Neutrophil (primary cell): ENCODE measurements around the gene COL4A4.

Experiments
- H3K27ac ChIP-seq: fragments of 200-600 bp; sonication (generic); 2 replicates; pipeline ENCODE4 v1.5.1; 2016; ENCODE audit warnings: mild to moderate bottlenecking, moderate library complexity
- H3K27me3 ChIP-seq: fragments of 200-600 bp; sonication (generic); 2 replicates; pipeline ENCODE4 v1.6.0; 2016; ENCODE audit warnings: mild to moderate bottlenecking
- H3K36me3 ChIP-seq: fragments of 200-600 bp; sonication (generic); 2 replicates; pipeline ENCODE4 v1.5.1; 2017
- H3K4me1 ChIP-seq, 2 experiments: fragments of 200-600 bp in 1 of 2; sonication (generic) in 1 of 2; 1 replicate in 1 of 2; 2 replicates in 1 of 2; pipeline versions ENCODE4 v1.5.1 to v1.6.1; 2013 to 2016; ENCODE audit warnings: low read depth in 1 of 2, low read length in 1 of 2, mild to moderate bottlenecking in 1 of 2, moderate library complexity in 1 of 2; ENCODE audit not compliant: control insufficient read depth in 1 of 2, insufficient read depth in 1 of 2
- H3K4me3 ChIP-seq, 2 experiments: fragments of 200-600 bp in 1 of 2; sonication (generic) in 1 of 2; 1 replicate in 1 of 2; 2 replicates in 1 of 2; pipeline ENCODE4 v1.5.1; 2013 to 2016; ENCODE audit warnings: low read depth in 1 of 2, low read length in 1 of 2, mild to moderate bottlenecking in 1 of 2, moderate library complexity in 1 of 2
- H3K9me3 ChIP-seq: fragments of 200-600 bp; sonication (generic); 2 replicates; pipeline ENCODE4 v1.5.1; 2016
- CTCF ChIP-seq: fragments of 200-600 bp; sonication (generic); IDR thresholded peaks from 2 replicates; pipeline ENCODE4 v1.5.1; 2016; ENCODE audit warnings: antibody characterized with exemption

Gene COL4A4

GRCh38 chr2:226981791-226982326 lies 182.1 kb downstream of the COL4A4 start:
- Histone ChIP-seq H3K36me3 (no peaks in the 10 kb centered on the region), H3K4me1 (no peaks in the 10 kb centered on the region), H3K27me3 (no peaks in the 10 kb centered on the region), H3K9me3 (no peaks in the 10 kb centered on the region), H3K27ac (no peak overlapping the region), H3K4me3 (no peak overlapping the region)
- no peak for TF ChIP-seq CTCF

- Histone ChIP-seq H3K9me3 (no peaks in the 10 kb centered on the region), H3K4me3 (no peak overlapping the region), H3K36me3 (no peaks in the 10 kb centered on the region), H3K27ac (no peak overlapping the region), H3K27me3 (no peaks in the 10 kb centered on the region), H3K4me1 (no peaks in the 10 kb centered on the region)
- no peak for TF ChIP-seq CTCF
Observed at GRCh38 chr2:226979004-226979403, 185.0 kb downstream of the COL4A4 start.

GRCh38 chr2:226978300-226978699 lies 185.7 kb downstream of the COL4A4 start:
- no peaks in the 10 kb centered on the region for H3K4me1 ChIP-seq
- TF ChIP-seq CTCF = no peak
- no peak overlapping the region for H3K4me3 ChIP-seq
- H3K36me3 ChIP-seq = no peaks in the 10 kb centered on the region
- H3K27ac ChIP-seq = no peak overlapping the region
- H3K9me3 ChIP-seq = no peaks in the 10 kb centered on the region
- no peaks in the 10 kb centered on the region for H3K27me3 ChIP-seq

- no peak overlapping the region for H3K27ac ChIP-seq
- H3K4me1 ChIP-seq = no peaks in the 10 kb centered on the region
Observed at GRCh38 chr2:226977775-226978190, 186.2 kb downstream of the COL4A4 start.

GRCh38 chr2:226973816-226974215 lies 190.2 kb downstream of the COL4A4 start:
- H3K4me1 ChIP-seq = no peaks in the 10 kb centered on the region
- H3K27ac ChIP-seq = no peak overlapping the region
- H3K36me3 ChIP-seq = no peaks in the 10 kb centered on the region
- H3K4me3 ChIP-seq = no peak overlapping the region
- H3K27me3 ChIP-seq = no peaks in the 10 kb centered on the region
- TF ChIP-seq CTCF = no peak
- no peaks in the 10 kb centered on the region for H3K9me3 ChIP-seq

More at GRCh38 chr2:226977775-226978190, 186.2 kb downstream of the COL4A4 start:
- Histone ChIP-seq H3K36me3 (no peaks in the 10 kb centered on the region), H3K4me3 (no peak overlapping the region), H3K9me3 (no peaks in the 10 kb centered on the region), H3K27me3 (no peaks in the 10 kb centered on the region)
- TF ChIP-seq CTCF = no peak

- no peak for TF ChIP-seq CTCF
- Histone ChIP-seq H3K4me1 (no peaks in the 10 kb centered on the region), H3K9me3 (no peaks in the 10 kb centered on the region), H3K27ac (no peak overlapping the region), H3K4me3 (no peak overlapping the region), H3K27me3 (no peaks in the 10 kb centered on the region), H3K36me3 (no peaks in the 10 kb centered on the region)
Observed at GRCh38 chr2:226971770-226972169, 192.2 kb downstream of the COL4A4 start.
